HCT116 (cell line): Measurements from ENCODE around the gene TRIM10. TPM values are rescaled to one million over a fixed set of nuclear protein-coding genes. Genes with fewer than 3 reads are reported as not detected.

Experiments
- ATAC-seq: fragments of 200-7000 bp; cut with Tn5 transposase; 2 replicates; pipeline ENCODE4 v1.9.1; 2020; ENCODE audit warnings: mild to moderate bottlenecking, moderate library complexity
- BruUV-seq: library from RNA; stranded (reverse); fragments of 400-500 nt; replicated peaks from 2 replicates; lab custom pipeline; 2021; lab: Mats Ljungman, UMichigan
- CTCF ChIA-PET: fragments of 300-600 bp; sonication (Branson Sonifier 250); formaldehyde crosslinking; loops from one replicate; lab custom pipeline; 2021; ENCODE audit warnings: antibody characterized with exemption; lab: Charles Lee
- POLR2A ChIA-PET: fragments of 300-600, 350-600 bp; sonication (Branson Sonifier 250); formaldehyde crosslinking; loops from one replicate; lab custom pipeline; 2021; ENCODE audit warnings: antibody characterized with exemption; lab: Charles Lee
- RAD21 ChIA-PET, 2 experiments: fragments of 300-600 bp; sonication (Branson Sonifier 250); formaldehyde crosslinking; loops; one replicate each; lab custom pipeline; 2023; ENCODE audit warnings: low total read pairs in 2 of 2; ENCODE audit not compliant: uncharacterized antibody in 2 of 2, unreplicated experiment in 2 of 2, low non-redundant PET in 1 of 2; lab: Charles Lee
- DNase-seq: peaks from one replicate; pipeline ENCODE4 v3.0.0-alpha.2; 2010; ENCODE audit warnings: low read depth, low spot score
- H2AFZ ChIP-seq: fragments of 200-600 bp; shearing (Covaris generic), sonication (generic); 2 replicates; pipeline ENCODE4 v1.6.1; 2017; ENCODE audit warnings: low read depth, mixed run types, mixed read lengths, antibody characterized with exemption, low read length; ENCODE audit not compliant: poor library complexity, severe bottlenecking
- H3K27ac ChIP-seq: 2 replicates; pipeline ENCODE4 v1.5.1; 2012; ENCODE audit warnings: low read depth, low read length
- H3K27me3 ChIP-seq: fragments of 200-600 bp; sonication (generic); 2 replicates; pipeline ENCODE4 v1.6.1; 2016; ENCODE audit warnings: mixed run types, low read length, mixed read lengths; ENCODE audit not compliant: insufficient read depth
- H3K36me3 ChIP-seq, 2 experiments: fragments of 200-500 bp in 1 of 2; fragments of 200-600 bp in 1 of 2; sonication (Bioruptor generic) in 1 of 2; sonication (generic) in 1 of 2; 2 replicates each; pipeline versions ENCODE4 v1.5.1 to v1.6.1; 2014 to 2016; ENCODE audit warnings: low read length in 2 of 2, inconsistent platforms in 1 of 2, mixed read lengths in 1 of 2, mixed run types in 1 of 2; ENCODE audit not compliant: insufficient read depth in 2 of 2, control insufficient read depth in 1 of 2
- H3K4me1 ChIP-seq, 2 experiments: fragments of 200-600 bp in 1 of 2; sonication (generic) in 1 of 2; 2 replicates each; pipeline versions ENCODE4 v1.5.1 to v1.6.1; 2012 to 2017; ENCODE audit warnings: low read length in 2 of 2, inconsistent platforms in 1 of 2, mild to moderate bottlenecking in 1 of 2, mixed read lengths in 1 of 2, mixed run types in 1 of 2, moderate library complexity in 1 of 2; ENCODE audit not compliant: insufficient read depth in 2 of 2, control insufficient read depth in 1 of 2
- H3K4me2 ChIP-seq: fragments of 200-600 bp; sonication (generic); 2 replicates; pipeline ENCODE4 v1.6.1; 2017; ENCODE audit warnings: mixed run types, low read length, mixed read lengths
- H3K4me3 ChIP-seq, 2 experiments: fragments of 200-600 bp in 1 of 2; sonication (generic) in 1 of 2; replicated peaks in 1 of 2; 2 replicates each; pipeline ENCODE4 v1.5.1; 2011 to 2016; ENCODE audit warnings: low read length in 2 of 2, control low read depth in 1 of 2, low read depth in 1 of 2, mild to moderate bottlenecking in 1 of 2, mixed read lengths in 1 of 2, mixed run types in 1 of 2
- H3K79me2 ChIP-seq: fragments of 200-600 bp; sonication (generic); 2 replicates; pipeline ENCODE4 v1.6.1; 2017; ENCODE audit warnings: mild to moderate bottlenecking, mixed run types, low read length, moderate library complexity, mixed read lengths; ENCODE audit not compliant: insufficient read depth
- H3K9ac ChIP-seq: fragments of 200-600 bp; sonication (generic); 2 replicates; pipeline ENCODE4 v1.6.1; 2016; ENCODE audit warnings: low read length, mixed read lengths
- H3K9me2 ChIP-seq: fragments of 200-600 bp; sonication (generic), shearing (Covaris generic); 2 replicates; pipeline ENCODE4 v1.6.1; 2017; ENCODE audit warnings: mixed run types, mild to moderate bottlenecking, moderate library complexity; ENCODE audit not compliant: insufficient read depth
- H3K9me3 ChIP-seq, 2 experiments: fragments of 200-500 bp in 1 of 2; fragments of 200-600 bp in 1 of 2; sonication (Bioruptor generic) in 1 of 2; sonication (generic) in 1 of 2; 2 replicates each; pipeline ENCODE4 v1.6.1; 2014 to 2017; ENCODE audit warnings: low read length in 2 of 2, mixed read lengths in 2 of 2, inconsistent platforms in 1 of 2, low read depth in 1 of 2, mild to moderate bottlenecking in 1 of 2, mixed run types in 1 of 2, moderate library complexity in 1 of 2; ENCODE audit not compliant: control insufficient read depth in 1 of 2, insufficient read depth in 1 of 2
- H4K20me1 ChIP-seq: fragments of 200-600 bp; sonication (generic), shearing (Covaris generic); 2 replicates; pipeline ENCODE4 v1.6.1; 2017; ENCODE audit warnings: mixed run types, mild to moderate bottlenecking, moderate library complexity; ENCODE audit not compliant: insufficient read depth
- ATF3 ChIP-seq: IDR thresholded peaks from 2 replicates; pipeline ENCODE4 v1.6.1; 2012
- CEBPB ChIP-seq: IDR thresholded peaks from 2 replicates; pipeline ENCODE4 v1.6.1; 2012; ENCODE audit warnings: low read depth
- EGR1 ChIP-seq: IDR thresholded peaks from 2 replicates; pipeline ENCODE4 v1.6.1; 2012; ENCODE audit warnings: low read depth
- EZH2phosphoT487 ChIP-seq: fragments of 200-600 bp; IDR thresholded peaks from 2 replicates; pipeline ENCODE4 v1.6.1; 2018; ENCODE audit warnings: antibody characterized with exemption, borderline replicate concordance
- JUND ChIP-seq: IDR thresholded peaks from 2 replicates; pipeline ENCODE4 v1.6.1; 2012
- MAX ChIP-seq: IDR thresholded peaks from 2 replicates; pipeline ENCODE4 v1.6.1; 2012
- POLR2A ChIP-seq: IDR thresholded peaks from 2 replicates; pipeline ENCODE4 v1.7.0; 2011; ENCODE audit warnings: borderline replicate concordance; ENCODE audit not compliant: insufficient read depth, insufficient read length; ENCODE audit errors: extremely low read depth
- RAD21 ChIP-seq: IDR thresholded peaks from 2 replicates; pipeline ENCODE4 v1.6.1; 2012; ENCODE audit warnings: low read depth, mild to moderate bottlenecking
- REST ChIP-seq: IDR thresholded peaks from 2 replicates; pipeline ENCODE4 v1.6.1; 2012; ENCODE audit warnings: low read depth
- SIN3A ChIP-seq: IDR thresholded peaks from 2 replicates; pipeline ENCODE4 v1.6.1; 2012; ENCODE audit warnings: low read depth
- SP1 ChIP-seq: IDR thresholded peaks from 2 replicates; pipeline ENCODE4 v1.6.1; 2012; ENCODE audit warnings: low read depth
- TCF7L2 ChIP-seq: IDR thresholded peaks from 2 replicates; pipeline ENCODE4 v1.7.0; 2011; ENCODE audit warnings: borderline replicate concordance, inconsistent platforms; ENCODE audit not compliant: insufficient read depth, insufficient read length; ENCODE audit errors: extremely low read depth
- ZFX ChIP-seq: fragments of 450-650 bp; IDR thresholded peaks from 2 replicates; pipeline ENCODE4 v1.6.1; 2017
- intact Hi-C: fragments of 100-400 bp; cut with micrococcal nuclease; formaldehyde crosslinking; loops from 2 replicates; pipeline ENCODE4 v1.10.0; 2022
- total RNA-seq: library from RNA; stranded (reverse); gene quantifications from one replicate; pipeline ENCODE4 v1.2.1, GENCODE V29; 2021; ENCODE audit not compliant: unreplicated experiment

Gene TRIM10
- total RNA-seq, 1 experiment from 2014 or later: 0.98 TPM

- TF ChIP-seq POLR2A: no peak
- TF ChIP-seq CEBPB: no peak
- no peak for TF ChIP-seq EZH2phosphoT487
- no peak for TF ChIP-seq ATF3
- no peak for TF ChIP-seq RAD21
- TF ChIP-seq TCF7L2: no peak
- no peak for TF ChIP-seq SIN3A
- no peak for TF ChIP-seq ZFX
- no peak for TF ChIP-seq SP1
- TF ChIP-seq JUND: no peak
- no peak for TF ChIP-seq MAX
- TF ChIP-seq EGR1: no peak
- TF ChIP-seq REST: no peak
- Histone ChIP-seq H3K27ac (no peak overlapping the region), H3K79me2 (no peaks in the 10 kb centered on the region), H2AFZ (no peak overlapping the region), H3K4me3 (no peak overlapping the region), H3K9ac (no peak overlapping the region), H4K20me1 (no peaks in the 10 kb centered on the region), H3K4me2 (no peak overlapping the region), H3K9me3 (no peaks in the 10 kb centered on the region), H3K36me3 (peaks cover 15 to 17% of the 10 kb centered on the region in 2 experiments; a peak in 3 of 4 replicates), H3K4me1 (no peaks in the 10 kb centered on the region), H3K9me2 (no peaks in the 10 kb centered on the region), H3K27me3 (no peaks in the 10 kb centered on the region)
- ChIA-PET POLR2A (no interaction called here), RAD21 (no interaction called here), CTCF (no interaction called here)
- ATAC-seq: no peak
- BruUV-seq: no TSS peak
- no peak for DNase-seq
- intact Hi-C loops: no loop called here
Observed at GRCh38 chr6:30192076-30192475, 31.1 kb upstream of the TRIM10 start.
